NT2/D1 (cell line): ENCODE results near the gene GRP.
A peak's percentile ranks its signal among the peaks of the same experiment; 100 is the strongest.

ENCODE experiments used
- DNase-seq: peaks from one replicate; pipeline ENCODE4 v3.0.0-alpha.2; 2011; ENCODE audit warnings: low read depth, low spot score
- H3K27me3 ChIP-seq: 2 replicates; pipeline ENCODE4 v1.6.0; 2011; ENCODE audit warnings: mild to moderate bottlenecking; ENCODE audit not compliant: insufficient read length, insufficient read depth
- H3K36me3 ChIP-seq: 2 replicates; pipeline ENCODE4 v1.6.1; 2011; ENCODE audit warnings: mild to moderate bottlenecking, low read length, mixed read lengths; ENCODE audit not compliant: insufficient read depth, insufficient read length
- H3K4me1 ChIP-seq: 2 replicates; pipeline ENCODE4 v1.5.1; 2011; ENCODE audit not compliant: insufficient read depth, insufficient read length
- H3K4me3 ChIP-seq: 2 replicates; pipeline ENCODE4 v1.5.1; 2011; ENCODE audit warnings: low read depth; ENCODE audit not compliant: insufficient read length
- H3K9ac ChIP-seq: 2 replicates; pipeline ENCODE4 v1.6.0; 2011; ENCODE audit warnings: low read depth; ENCODE audit not compliant: insufficient read length
- H3K9me3 ChIP-seq: 2 replicates; pipeline ENCODE4 v1.5.1; 2011; ENCODE audit warnings: mild to moderate bottlenecking, low read length; ENCODE audit not compliant: insufficient read depth
- SUZ12 ChIP-seq: IDR thresholded peaks from 2 replicates; pipeline ENCODE4 v1.6.1; 2011; ENCODE audit not compliant: insufficient read length, insufficient read depth; ENCODE audit errors: extremely low read depth
- YY1 ChIP-seq: IDR thresholded peaks from 2 replicates; pipeline ENCODE4 v1.6.1; 2011; ENCODE audit not compliant: insufficient read length, insufficient read depth
- ZNF274 ChIP-seq: IDR thresholded peaks from 2 replicates; pipeline ENCODE4 v1.6.1; 2011; ENCODE audit warnings: mild to moderate bottlenecking, low read depth, low read length

The GRP gene

DNA sequence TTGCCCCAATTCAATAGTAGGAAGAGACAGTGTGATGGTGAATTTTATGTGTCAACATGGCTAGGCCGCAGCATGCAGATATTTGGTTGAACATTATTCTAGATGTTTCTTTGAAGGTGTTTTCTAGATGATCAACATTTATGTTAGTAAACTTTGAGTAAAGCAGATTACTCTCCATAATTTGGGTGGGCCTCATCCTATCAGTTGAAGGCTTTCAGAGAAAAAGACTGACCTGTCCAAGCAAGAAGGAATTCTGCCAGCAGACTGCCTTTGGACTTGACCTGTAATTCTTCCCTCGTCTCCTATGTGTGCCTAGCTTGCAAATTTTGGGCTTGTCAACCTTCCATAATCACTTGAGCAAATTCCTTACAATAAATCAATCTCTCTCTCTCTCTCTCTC, 8.3 kb upstream of the GRP start:
- TF ChIP-seq YY1 (no peak), SUZ12 (no peak), ZNF274 (no peak)
- Histone ChIP-seq H3K4me3 (no peak overlapping the region), H3K27me3 (peaks cover 3% of the 10 kb centered on the region), H3K4me1 (no peaks in the 10 kb centered on the region), H3K9ac (no peak overlapping the region), H3K36me3 (no peaks in the 10 kb centered on the region), H3K9me3 (no peaks in the 10 kb centered on the region)
- DNase-seq = no peak

DNA sequence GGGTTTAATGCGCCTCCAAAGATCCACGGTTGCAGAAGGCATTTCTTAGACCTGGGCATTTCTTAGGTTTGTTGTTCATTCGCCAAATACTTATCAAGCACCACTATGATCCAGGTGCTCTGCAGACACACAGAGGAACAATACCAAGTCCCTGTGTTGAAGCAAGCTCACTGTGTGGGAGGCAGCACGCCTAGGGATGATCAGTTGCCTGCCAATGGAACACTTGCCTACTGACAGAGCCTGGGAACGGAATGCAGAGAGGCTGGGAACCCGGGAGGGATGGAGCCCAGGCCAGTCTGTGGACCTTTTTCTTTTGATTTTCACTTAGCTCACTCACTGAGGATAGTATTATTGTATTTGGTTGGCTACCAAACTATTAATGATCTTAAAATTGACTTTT, 1.9 kb upstream of the GRP start:
- H3K9ac ChIP-seq = no peak overlapping the region
- H3K27me3 ChIP-seq = peaks cover 61% of the 10 kb centered on the region
- no peak for TF ChIP-seq YY1
- no peak for TF ChIP-seq ZNF274
- TF ChIP-seq SUZ12 = no peak
- no peak for DNase-seq
- H3K4me1 ChIP-seq = peaks cover 2% of the 10 kb centered on the region
- H3K36me3 ChIP-seq = no peaks in the 10 kb centered on the region
- no peak overlapping the region for H3K4me3 ChIP-seq
- no peaks in the 10 kb centered on the region for H3K9me3 ChIP-seq

DNA sequence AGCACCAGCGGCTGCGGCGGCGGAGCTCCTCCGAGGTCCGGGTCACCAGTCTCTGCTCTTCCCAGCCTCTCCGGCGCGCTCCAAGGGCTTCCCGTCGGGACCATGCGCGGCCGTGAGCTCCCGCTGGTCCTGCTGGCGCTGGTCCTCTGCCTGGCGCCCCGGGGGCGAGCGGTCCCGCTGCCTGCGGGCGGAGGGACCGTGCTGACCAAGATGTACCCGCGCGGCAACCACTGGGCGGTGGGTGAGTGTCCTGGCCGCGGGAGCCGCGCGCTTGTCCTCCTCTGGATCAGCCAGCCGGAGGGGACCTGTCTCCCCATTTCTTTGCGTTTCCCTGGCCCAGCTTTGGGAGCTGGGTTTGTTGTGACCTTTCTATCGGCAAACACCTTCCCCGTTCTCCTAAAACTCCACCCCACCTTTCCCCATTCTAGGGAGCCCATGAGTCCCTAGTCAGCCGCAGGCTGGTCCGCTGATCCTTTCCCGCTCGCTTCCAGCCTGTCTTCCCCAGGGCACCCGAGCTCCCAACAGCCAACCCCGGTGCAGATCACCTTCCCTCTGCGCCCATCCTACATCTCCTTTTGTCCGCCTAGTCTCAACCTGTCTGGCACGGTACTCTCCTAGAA, 316 bp downstream of the GRP start:
- peaks cover 69% of the 10 kb centered on the region for H3K27me3 ChIP-seq

DNA sequence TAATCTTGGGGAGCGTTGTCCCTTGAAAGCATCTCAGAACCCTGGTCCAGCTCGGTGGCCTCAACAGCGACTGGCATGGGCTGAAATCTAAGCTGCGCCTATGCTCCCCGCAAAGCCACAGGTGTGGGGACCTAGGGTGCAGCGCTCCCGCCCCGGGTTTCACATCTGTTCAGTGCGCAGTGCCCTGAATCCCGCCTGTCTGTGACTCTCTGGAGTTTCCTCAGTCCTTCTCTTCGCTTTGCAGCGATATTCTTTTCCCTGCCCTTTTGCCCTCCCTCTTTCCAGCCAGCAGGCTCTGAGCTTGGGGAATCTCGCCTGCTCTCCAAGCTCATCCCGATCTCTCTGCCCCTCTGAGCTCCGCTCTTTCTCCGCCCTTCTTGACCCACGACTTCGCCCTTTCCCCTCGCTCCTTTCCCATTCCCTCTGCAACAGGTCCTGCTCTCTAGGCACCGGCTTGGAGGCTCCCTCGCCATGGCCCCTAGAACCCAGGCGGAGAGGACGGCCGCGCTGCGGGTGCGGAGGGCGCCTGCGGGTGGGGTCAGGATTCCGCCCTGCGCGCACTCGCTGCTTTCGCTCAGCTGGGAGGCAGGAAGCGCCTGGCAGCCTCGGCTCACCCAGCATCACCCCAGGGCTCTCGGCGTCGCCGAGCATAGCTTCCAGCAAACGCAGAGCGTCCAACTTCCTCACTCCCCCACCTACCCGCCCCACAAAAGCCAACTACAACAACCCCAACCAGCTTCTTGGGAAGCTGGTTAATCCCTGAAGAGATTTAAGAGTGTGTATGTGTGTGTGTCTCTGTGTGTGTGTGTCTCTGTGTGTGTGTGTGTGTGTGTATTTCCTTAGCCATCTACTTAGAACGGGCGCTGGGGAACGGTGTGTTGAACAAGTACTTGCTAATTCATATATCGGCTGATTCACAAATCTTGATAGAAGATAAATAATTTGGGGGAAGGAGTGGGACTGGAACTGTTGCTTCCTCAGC, 1.1 kb downstream of the GRP start:
- Histone ChIP-seq H3K4me1 (peaks cover 2% of the 10 kb centered on the region), H3K36me3 (no peaks in the 10 kb centered on the region), H3K4me3 (peak overlapping the region; percentile 46), H3K9me3 (0 out of 2 replicates have a peak, but pooled peaks cover 3% of the 10 kb centered on the region), H3K9ac (peak overlapping the region; percentile 42), H3K27me3 (peaks cover 69% of the 10 kb centered on the region)
- TF ChIP-seq YY1 = no peak
- peak; percentile 86 for TF ChIP-seq SUZ12
- no peak for DNase-seq

More for the DNA sequence above, 316 bp downstream of the GRP start:
- Histone ChIP-seq H3K36me3 (no peaks in the 10 kb centered on the region), H3K9ac (peak overlapping the region; percentile 59), H3K4me1 (peaks cover 2% of the 10 kb centered on the region), H3K9me3 (no peaks in the 10 kb centered on the region), H3K4me3 (peak overlapping the region; percentile 46)
- TF ChIP-seq ZNF274 = no peak
- TF ChIP-seq SUZ12 = peak; percentile 79
- DNase-seq = no peak

DNA sequence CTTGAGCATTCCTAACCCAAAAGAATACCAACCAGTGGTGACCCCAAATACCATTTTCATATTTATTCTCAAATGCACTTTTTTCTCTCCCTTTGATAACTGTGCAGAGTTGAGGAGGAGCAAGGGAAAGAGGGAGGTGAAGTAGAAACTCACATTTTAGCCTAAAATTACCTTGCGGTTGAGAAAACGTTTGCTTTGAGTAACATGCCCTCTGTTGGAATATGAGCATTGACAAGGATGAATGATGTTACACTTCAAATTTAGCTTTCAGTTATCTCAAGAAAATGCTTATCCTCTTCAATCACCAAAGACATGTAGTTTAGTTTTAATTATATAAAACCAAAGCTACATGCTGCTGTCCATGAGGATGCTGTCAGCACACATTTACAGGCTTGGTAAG, 2.4 kb downstream of the GRP start:
- no peak for DNase-seq
- peaks cover 2% of the 10 kb centered on the region for H3K4me1 ChIP-seq
- H3K27me3 ChIP-seq = peaks cover 64% of the 10 kb centered on the region
- no peak overlapping the region for H3K4me3 ChIP-seq
- 0 out of 2 replicates have a peak, but pooled peaks cover 9% of the 10 kb centered on the region for H3K9me3 ChIP-seq
- H3K36me3 ChIP-seq = no peaks in the 10 kb centered on the region
- no peak overlapping the region for H3K9ac ChIP-seq
- TF ChIP-seq SUZ12 (no peak), YY1 (no peak), ZNF274 (no peak)

DNA sequence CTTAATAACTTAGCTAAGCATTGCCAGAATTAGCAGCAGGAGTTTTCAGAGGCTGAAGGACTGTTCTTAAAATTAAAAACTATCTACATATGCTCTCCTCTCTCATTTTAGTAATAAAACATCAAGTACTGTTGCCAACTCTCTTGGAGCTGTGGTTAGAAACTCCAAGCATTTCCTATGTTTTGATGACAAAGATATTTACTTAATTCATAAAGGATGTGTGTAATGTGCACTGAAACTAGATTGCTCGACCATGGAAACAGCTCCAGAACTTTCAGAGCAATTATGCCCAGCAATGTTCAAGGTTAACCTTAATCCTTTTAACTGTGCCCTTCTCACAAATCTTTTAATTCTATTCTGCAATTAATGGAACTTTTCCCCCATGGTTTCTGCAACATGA, 8.4 kb downstream of the GRP start:
- no peak for TF ChIP-seq ZNF274
- TF ChIP-seq YY1 = no peak
- no peak for TF ChIP-seq SUZ12
- no peak for DNase-seq
- Histone ChIP-seq H3K4me1 (no peaks in the 10 kb centered on the region), H3K27me3 (peaks cover 5% of the 10 kb centered on the region), H3K9ac (no peak overlapping the region), H3K4me3 (no peak overlapping the region), H3K9me3 (0 out of 2 replicates have a peak, but pooled peaks cover 9% of the 10 kb centered on the region), H3K36me3 (no peaks in the 10 kb centered on the region)

DNA sequence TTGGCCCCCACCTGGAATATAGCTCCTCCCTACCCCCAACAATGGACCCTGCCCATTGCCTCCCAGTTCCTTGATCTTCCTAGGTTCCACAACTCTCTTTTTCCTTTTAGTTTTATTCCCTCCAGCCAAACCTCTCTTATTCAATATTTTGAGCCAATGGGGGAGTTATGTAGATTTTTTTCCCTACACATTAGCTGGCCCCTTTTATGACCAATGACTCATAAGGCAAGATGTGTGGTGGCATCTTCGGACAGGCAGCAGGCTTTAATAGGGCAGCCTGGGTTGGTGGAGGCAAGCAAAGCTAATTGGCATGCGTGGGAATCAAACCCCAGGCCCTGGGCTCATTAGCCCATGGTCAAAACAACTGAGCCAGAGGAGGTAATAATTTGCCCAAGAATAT, 9.2 kb downstream of the GRP start:
- 0 out of 2 replicates have a peak, but pooled peaks cover 9% of the 10 kb centered on the region for H3K9me3 ChIP-seq
- DNase-seq = no peak
- no peak overlapping the region for H3K4me3 ChIP-seq
- no peak overlapping the region for H3K9ac ChIP-seq
- TF ChIP-seq ZNF274 (no peak), SUZ12 (no peak), YY1 (no peak)
- no peaks in the 10 kb centered on the region for H3K4me1 ChIP-seq
- H3K36me3 ChIP-seq = no peaks in the 10 kb centered on the region
- no peaks in the 10 kb centered on the region for H3K27me3 ChIP-seq
